Liver (tissue), 9 donors: Measurements from ENCODE around the gene KCNK7. TPM values are rescaled to one million over a fixed set of nuclear protein-coding genes. Genes with fewer than 3 reads are reported as not detected.

Experiments used
- DNase-seq: peaks from one replicate; pipeline ENCODE4 v3.0.0-alpha.2; 2017; ENCODE audit warnings: low spot score
- H3K27ac ChIP-seq, 2 donors: one replicate each; pipeline ENCODE4 v1.7.0; 2013; ENCODE audit warnings: inconsistent platforms in 2 of 2, low read length in 2 of 2, control low read depth in 1 of 2, low read depth in 1 of 2, mild to moderate bottlenecking in 1 of 2
- H3K27me3 ChIP-seq, 4 donors: one replicate each; pipeline versions ENCODE4 v1.6.1 to v1.7.0; 2013; ENCODE audit warnings: low read length in 3 of 4, inconsistent platforms in 1 of 4, mild to moderate bottlenecking in 1 of 4, moderate library complexity in 1 of 4; ENCODE audit not compliant: control insufficient read depth in 4 of 4, insufficient read depth in 4 of 4
- H3K36me3 ChIP-seq, 4 donors: one replicate each; pipeline versions ENCODE4 v1.6.1 to v1.7.0; 2013; ENCODE audit warnings: low read length in 3 of 4, mild to moderate bottlenecking in 3 of 4, low read depth in 1 of 4, moderate library complexity in 1 of 4; ENCODE audit not compliant: control insufficient read depth in 4 of 4, insufficient read depth in 3 of 4
- H3K4me1 ChIP-seq, 4 donors: one replicate each; pipeline versions ENCODE4 v1.6.1 to v1.7.0; 2013; ENCODE audit warnings: low read length in 3 of 4, mild to moderate bottlenecking in 3 of 4, moderate library complexity in 1 of 4; ENCODE audit not compliant: control insufficient read depth in 4 of 4, insufficient read depth in 4 of 4
- H3K4me3 ChIP-seq, 3 donors: one replicate each; pipeline versions ENCODE4 v1.6.1 to v1.7.0; 2013; ENCODE audit warnings: low read length in 3 of 3, control low read depth in 1 of 3, low read depth in 1 of 3, mild to moderate bottlenecking in 1 of 3
- H3K9ac ChIP-seq, 2 donors: one replicate each; pipeline ENCODE4 v1.7.0; 2013; ENCODE audit warnings: low read length in 2 of 2, mild to moderate bottlenecking in 2 of 2, moderate library complexity in 2 of 2, control low read depth in 1 of 2, low read depth in 1 of 2
- H3K9me3 ChIP-seq, 4 donors: one replicate each; pipeline versions ENCODE4 v1.6.1 to v1.7.0; 2013; ENCODE audit warnings: low read length in 3 of 4; ENCODE audit not compliant: control insufficient read depth in 4 of 4
- ATF3 ChIP-seq: IDR thresholded peaks from 2 replicates; pipeline ENCODE4 v1.6.1; 2016; ENCODE audit warnings: antibody characterized with exemption
- CTCF ChIP-seq: fragments of 150-350 bp; IDR thresholded peaks from 2 replicates; pipeline ENCODE4 v1.5.1; 2017; ENCODE audit warnings: improper control_type of control experiment, low read depth, low read length; ENCODE audit not compliant: missing input control
- EGR1 ChIP-seq, 2 donors: IDR thresholded peaks; 2 replicates each; pipeline ENCODE4 v1.6.1; 2016 to 2018; ENCODE audit warnings: antibody characterized with exemption in 2 of 2, low read depth in 2 of 2
- FOXA1 ChIP-seq: IDR thresholded peaks from 2 replicates; pipeline ENCODE4 v1.6.1; 2016; ENCODE audit warnings: antibody characterized with exemption
- FOXA2 ChIP-seq: IDR thresholded peaks from 2 replicates; pipeline ENCODE4 v1.6.1; 2016; ENCODE audit warnings: antibody characterized with exemption
- GABPA ChIP-seq, 2 donors: IDR thresholded peaks in 1 of 2; conservative IDR thresholded peaks in 1 of 2; 2 replicates each; pipeline ENCODE4 v1.6.1; 2016; ENCODE audit warnings: antibody characterized with exemption in 2 of 2, mild to moderate bottlenecking in 1 of 2, moderate library complexity in 1 of 2
- HNF4A ChIP-seq, 2 donors: conservative IDR thresholded peaks; 2 replicates each; pipeline ENCODE4 v1.6.1; 2016; ENCODE audit warnings: antibody characterized with exemption in 2 of 2, mild to moderate bottlenecking in 2 of 2
- HNF4G ChIP-seq: IDR thresholded peaks from 2 replicates; pipeline ENCODE4 v1.6.1; 2016; ENCODE audit warnings: antibody characterized with exemption
- JUND ChIP-seq, 2 donors: IDR thresholded peaks; 2 replicates each; pipeline ENCODE4 v1.6.1; 2016; ENCODE audit warnings: antibody characterized with exemption in 2 of 2
- MAX ChIP-seq: IDR thresholded peaks from 2 replicates; pipeline ENCODE4 v1.6.1; 2016; ENCODE audit warnings: antibody characterized with exemption
- NR2F2 ChIP-seq: IDR thresholded peaks from 2 replicates; pipeline ENCODE4 v1.6.1; 2016; ENCODE audit warnings: antibody characterized with exemption
- RAD21 ChIP-seq, 2 donors: IDR thresholded peaks; 2 replicates each; pipeline ENCODE4 v1.6.1; 2016; ENCODE audit warnings: antibody characterized with exemption in 2 of 2, mild to moderate bottlenecking in 2 of 2
- REST ChIP-seq: IDR thresholded peaks from 2 replicates; pipeline ENCODE4 v1.6.1; 2016; ENCODE audit warnings: antibody characterized with exemption, mild to moderate bottlenecking
- RXRA ChIP-seq, 2 donors: IDR thresholded peaks; 2 replicates each; pipeline ENCODE4 v1.6.1; 2017 to 2018; ENCODE audit warnings: antibody characterized with exemption in 2 of 2, mild to moderate bottlenecking in 1 of 2
- SP1 ChIP-seq: IDR thresholded peaks from 2 replicates; pipeline ENCODE4 v1.6.1; 2018; ENCODE audit warnings: antibody characterized with exemption, mild to moderate bottlenecking
- TAF1 ChIP-seq: conservative IDR thresholded peaks from 2 replicates; pipeline ENCODE4 v1.6.1; 2016; ENCODE audit warnings: antibody characterized with exemption, mild to moderate bottlenecking
- YY1 ChIP-seq: IDR thresholded peaks from 2 replicates; pipeline ENCODE4 v1.6.1; 2016; ENCODE audit warnings: antibody characterized with exemption, mild to moderate bottlenecking
- ZBTB33 ChIP-seq: IDR thresholded peaks from 2 replicates; pipeline ENCODE4 v1.6.1; 2016; ENCODE audit warnings: antibody characterized with exemption
- WGBS: extraction: QIAGEN DNeasy Blood & Tissue Kit; methylation state at CpG from one replicate; pipeline ENCODE4 v1.1.7; 2013; 5-methylcytosine and 5-hydroxymethylcytosine counted together
- polyA plus RNA-seq, 2 donors: library from polyadenylated mRNA; stranded (reverse) in 1 of 2; unstranded in 1 of 2; fragments of 200-250 nt in 1 of 2; fragments of >200 nt in 1 of 2; fragmentation: Nextera tagmentation in 1 of 2; extraction: Ambion mirVana in 1 of 2; gene quantifications; one replicate each; pipeline versions ENCODE4 v1.2.1 to v1.2.3, GENCODE V29; 2013 to 2015
- total RNA-seq, 2 donors: library from RNA; depleted of rRNA; stranded (reverse); fragments of >200 nt; gene quantifications; one replicate each; pipeline ENCODE4 v1.2.3, GENCODE V29; 2014
- donor health status: healthy.
- donor health status: healthy.
- donor health status: healthy.
- donor health status: healthy.
- donor health status: healthy.

KCNK7 gene
- total and polyA plus RNA-seq, 4 donors: 0.14 to 0.32 (median 0.24) TPM

- 94% methylated on average over 25 of the region's 25 CpGs for WGBS
- DNase-seq: no peak
- TF ChIP-seq HNF4A (conservative IDR thresholded peaks at IDR 0.05) (no peak), RXRA (IDR thresholded peaks at IDR 0.05) (no peak), RAD21 (IDR thresholded peaks at IDR 0.05) (no peak), MAX (no peak), JUND (IDR thresholded peaks at IDR 0.05) (no peak), REST (no peak), FOXA2 (no peak), YY1 (no peak), FOXA1 (no peak), TAF1 (no peak), CTCF (no peak), EGR1 (IDR thresholded peaks at IDR 0.05; ENCODE audit: low read depth in 2 of 2) (no peak), HNF4G (no peak), SP1 (no peak), ATF3 (no peak), NR2F2 (no peak), ZBTB33 (no peak), GABPA (IDR thresholded peaks at IDR 0.05 in 1 of 2, conservative IDR thresholded peaks at IDR 0.05 in 1 of 2) (no peak)
- no peak overlapping the region for H3K9ac ChIP-seq
- H3K9me3 ChIP-seq: no peaks in the 10 kb centered on the region
- peaks cover 0 to 3% (median 1%) of the 10 kb centered on the region in 4 donors for H3K4me1 ChIP-seq
- no peaks in the 10 kb centered on the region for H3K27me3 ChIP-seq
- no peak overlapping the region for H3K4me3 ChIP-seq
- H3K27ac ChIP-seq: no peak overlapping the region
- H3K36me3 ChIP-seq: peaks cover 10 to 69% (median 15%) of the 10 kb centered on the region in 4 donors
These were observed 28.4 kb upstream of the KCNK7 start for GRCh38 chr11:65623852-65624616.
